Loucy (cell line): ENCODE measurements around the gene SPAG7.

ENCODE experiments used
- EZH2phosphoT487 ChIP-seq: fragments of 200-600 bp; IDR thresholded peaks from 2 replicates; pipeline ENCODE4 v1.6.1; 2018; ENCODE audit warnings: antibody characterized with exemption, mild to moderate bottlenecking, moderate library complexity, borderline replicate concordance
- TF ChIP-seq, protein P1 (sequence below): fragments of 200-600 bp; sonication (generic); conservative IDR thresholded peaks from 2 replicates; pipeline ENCODE4 v1.5.1; 2014; ENCODE audit warnings: mild to moderate bottlenecking, antibody characterized with exemption, low read length

- TF ChIP-seq, protein P1, sequence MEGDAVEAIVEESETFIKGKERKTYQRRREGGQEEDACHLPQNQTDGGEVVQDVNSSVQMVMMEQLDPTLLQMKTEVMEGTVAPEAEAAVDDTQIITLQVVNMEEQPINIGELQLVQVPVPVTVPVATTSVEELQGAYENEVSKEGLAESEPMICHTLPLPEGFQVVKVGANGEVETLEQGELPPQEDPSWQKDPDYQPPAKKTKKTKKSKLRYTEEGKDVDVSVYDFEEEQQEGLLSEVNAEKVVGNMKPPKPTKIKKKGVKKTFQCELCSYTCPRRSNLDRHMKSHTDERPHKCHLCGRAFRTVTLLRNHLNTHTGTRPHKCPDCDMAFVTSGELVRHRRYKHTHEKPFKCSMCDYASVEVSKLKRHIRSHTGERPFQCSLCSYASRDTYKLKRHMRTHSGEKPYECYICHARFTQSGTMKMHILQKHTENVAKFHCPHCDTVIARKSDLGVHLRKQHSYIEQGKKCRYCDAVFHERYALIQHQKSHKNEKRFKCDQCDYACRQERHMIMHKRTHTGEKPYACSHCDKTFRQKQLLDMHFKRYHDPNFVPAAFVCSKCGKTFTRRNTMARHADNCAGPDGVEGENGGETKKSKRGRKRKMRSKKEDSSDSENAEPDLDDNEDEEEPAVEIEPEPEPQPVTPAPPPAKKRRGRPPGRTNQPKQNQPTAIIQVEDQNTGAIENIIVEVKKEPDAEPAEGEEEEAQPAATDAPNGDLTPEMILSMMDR, result no peak
- no peak for TF ChIP-seq EZH2phosphoT487
Observed at GRCh38 chr17:4947411-4948165, 20.0 kb downstream of the SPAG7 start.
